Tibial nerve (tissue), 3 donors: Measurements from ENCODE around the gene TFEC.

Experiments used
- POLR2A ChIP-seq, 2 donors: fragments of 450-650 bp; IDR thresholded peaks; one replicate each; pipeline ENCODE4 v1.6.1; 2017; ENCODE audit warnings: antibody characterized with exemption in 2 of 2, mild to moderate bottlenecking in 2 of 2, moderate library complexity in 2 of 2
- TF ChIP-seq, protein P1 (sequence below), 5 experiments: fragments of 200-600 bp in 3 of 5; fragments of 450-650 bp in 2 of 5; sonication (generic) in 3 of 5; IDR thresholded peaks; one replicate each; pipeline ENCODE4 v1.5.1; 2016 to 2019; ENCODE audit warnings: antibody characterized with exemption in 5 of 5, mild to moderate bottlenecking in 3 of 5, moderate library complexity in 2 of 5

DNA sequence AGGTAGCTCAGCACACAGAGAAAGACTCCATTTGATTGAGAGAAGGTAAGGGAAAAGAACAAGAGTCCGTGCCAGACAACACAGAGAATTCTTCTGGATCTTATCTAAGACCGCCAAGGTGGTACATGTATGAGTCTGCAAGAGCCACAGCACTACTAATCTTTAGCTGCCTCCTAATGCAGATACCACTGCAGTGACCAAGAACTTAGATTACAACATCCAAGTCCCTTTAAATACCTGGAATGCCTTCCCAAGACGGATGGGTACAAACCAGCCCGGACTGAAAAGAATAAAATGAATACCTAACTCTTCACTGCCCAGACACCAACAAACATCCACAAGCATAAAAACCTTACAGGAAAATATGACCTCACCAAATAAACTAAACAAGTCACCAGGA, 33.3 kb downstream of the TFEC start:
- TF ChIP-seq POLR2A (IDR thresholded peaks at IDR 0.05), result no peak
- TF ChIP-seq, protein P1, sequence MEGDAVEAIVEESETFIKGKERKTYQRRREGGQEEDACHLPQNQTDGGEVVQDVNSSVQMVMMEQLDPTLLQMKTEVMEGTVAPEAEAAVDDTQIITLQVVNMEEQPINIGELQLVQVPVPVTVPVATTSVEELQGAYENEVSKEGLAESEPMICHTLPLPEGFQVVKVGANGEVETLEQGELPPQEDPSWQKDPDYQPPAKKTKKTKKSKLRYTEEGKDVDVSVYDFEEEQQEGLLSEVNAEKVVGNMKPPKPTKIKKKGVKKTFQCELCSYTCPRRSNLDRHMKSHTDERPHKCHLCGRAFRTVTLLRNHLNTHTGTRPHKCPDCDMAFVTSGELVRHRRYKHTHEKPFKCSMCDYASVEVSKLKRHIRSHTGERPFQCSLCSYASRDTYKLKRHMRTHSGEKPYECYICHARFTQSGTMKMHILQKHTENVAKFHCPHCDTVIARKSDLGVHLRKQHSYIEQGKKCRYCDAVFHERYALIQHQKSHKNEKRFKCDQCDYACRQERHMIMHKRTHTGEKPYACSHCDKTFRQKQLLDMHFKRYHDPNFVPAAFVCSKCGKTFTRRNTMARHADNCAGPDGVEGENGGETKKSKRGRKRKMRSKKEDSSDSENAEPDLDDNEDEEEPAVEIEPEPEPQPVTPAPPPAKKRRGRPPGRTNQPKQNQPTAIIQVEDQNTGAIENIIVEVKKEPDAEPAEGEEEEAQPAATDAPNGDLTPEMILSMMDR (IDR thresholded peaks at IDR 0.05), result no peak
